Esophagus muscularis mucosa (tissue), 4 donors: ENCODE data around the gene BTN1A1. TPM values are rescaled to one million over a fixed set of nuclear protein-coding genes. Genes with fewer than 3 reads are reported as not detected.
A peak's percentile ranks its signal among the peaks of the same experiment; 100 is the strongest.

ENCODE experiments used
- DNase-seq: peaks from one replicate; pipeline ENCODE4 v3.0.0-alpha.2; 2017; ENCODE audit errors: extremely low spot score
- H3K27ac ChIP-seq, 4 donors: fragments of 200-600 bp; sonication (generic); replicated peaks in 1 of 4; 1 replicate in 3 of 4; 2 replicates in 1 of 4; pipeline ENCODE4 v1.5.1; 2016 to 2019; ENCODE audit warnings: mild to moderate bottlenecking in 1 of 4
- H3K27me3 ChIP-seq, 4 donors: fragments of 200-600 bp; sonication (generic); one replicate each; pipeline versions ENCODE4 v1.5.1 to v1.6.0; 2016 to 2019
- H3K36me3 ChIP-seq, 4 donors: fragments of 200-600 bp; sonication (generic); one replicate each; pipeline ENCODE4 v1.5.1; 2016 to 2019
- H3K4me1 ChIP-seq, 4 donors: fragments of 200-600 bp; sonication (generic); one replicate each; pipeline ENCODE4 v1.5.1; 2016 to 2019
- H3K4me3 ChIP-seq, 4 donors: fragments of 200-600 bp; sonication (generic); 1 replicate in 2 of 4; 2 replicates in 2 of 4; pipeline ENCODE4 v1.5.1; 2016 to 2019; ENCODE audit warnings: mild to moderate bottlenecking in 4 of 4, moderate library complexity in 1 of 4
- H3K9me3 ChIP-seq, 4 donors: fragments of 200-600 bp; sonication (generic); 1 replicate in 3 of 4; 2 replicates in 1 of 4; pipeline ENCODE4 v1.5.1; 2016 to 2019
- CTCF ChIP-seq, 3 experiments: fragments of 200-600 bp in 2 of 3; fragments of 450-650 bp in 1 of 3; sonication (generic) in 2 of 3; IDR thresholded peaks; one replicate each; pipeline ENCODE4 v1.5.1; 2017 to 2019; ENCODE audit warnings: antibody characterized with exemption in 3 of 3, mild to moderate bottlenecking in 2 of 3, moderate library complexity in 1 of 3
- EP300 ChIP-seq: sonication (generic); formaldehyde crosslinking; IDR thresholded peaks from one replicate; pipeline ENCODE4 v1.6.1; 2017; ENCODE audit warnings: antibody characterized with exemption
- POLR2A ChIP-seq: fragments of 450-650 bp; IDR thresholded peaks from one replicate; pipeline ENCODE4 v1.6.1; 2017; ENCODE audit warnings: antibody characterized with exemption, moderate library complexity, mild to moderate bottlenecking, low read depth
- POLR2AphosphoS5 ChIP-seq, 2 donors: sonication (generic); formaldehyde crosslinking; IDR thresholded peaks; one replicate each; pipeline ENCODE4 v1.6.1; 2017; ENCODE audit warnings: antibody characterized with exemption in 2 of 2
- WGBS: methylation state at CpG from one replicate; pipeline ENCODE4 v1.1.5; 2018; 5-methylcytosine and 5-hydroxymethylcytosine counted together
- intact Hi-C: fragments of 100-400 bp; cut with DNase I; formaldehyde crosslinking; loops from one replicate; pipeline ENCODE4 v1.15.1; 2023
- total RNA-seq, 4 donors: library from RNA; depleted of rRNA; stranded (reverse); fragments of >200 nt; gene quantifications; one replicate each; pipeline versions ENCODE4 v1.1.0 to v1.2.1, GENCODE V29; 2016

The BTN1A1 gene
- total RNA-seq, 4 donors from 2014 or later = not detected

GRCh38 chr6:26478985-26479278 lies 21.2 kb upstream of the BTN1A1 start:
- 72% methylated on average over 3 of the region's 3 CpGs for WGBS
- Histone ChIP-seq H3K27me3 (no peaks in the 10 kb centered on the region), H3K9me3 (no peaks in the 10 kb centered on the region), H3K27ac (peak overlapping the region in 1 of 4 donors; percentile 6), H3K4me1 (peaks cover 12 to 20% (median 16%) of the 10 kb centered on the region in 4 donors), H3K4me3 (no peak overlapping the region), H3K36me3 (no peaks in the 10 kb centered on the region)
- intact Hi-C loops = loop anchor here (5.0 kb wide), 1 partner anchor 38 kb away; no protein-coding TSS in a partner anchor
- no peak for DNase-seq
- TF ChIP-seq EP300 = no peak
- TF ChIP-seq CTCF (IDR thresholded peaks at IDR 0.05) = no peak
- no peak for TF ChIP-seq POLR2A
- no peak for TF ChIP-seq POLR2AphosphoS5 (IDR thresholded peaks at IDR 0.05)

DNA sequence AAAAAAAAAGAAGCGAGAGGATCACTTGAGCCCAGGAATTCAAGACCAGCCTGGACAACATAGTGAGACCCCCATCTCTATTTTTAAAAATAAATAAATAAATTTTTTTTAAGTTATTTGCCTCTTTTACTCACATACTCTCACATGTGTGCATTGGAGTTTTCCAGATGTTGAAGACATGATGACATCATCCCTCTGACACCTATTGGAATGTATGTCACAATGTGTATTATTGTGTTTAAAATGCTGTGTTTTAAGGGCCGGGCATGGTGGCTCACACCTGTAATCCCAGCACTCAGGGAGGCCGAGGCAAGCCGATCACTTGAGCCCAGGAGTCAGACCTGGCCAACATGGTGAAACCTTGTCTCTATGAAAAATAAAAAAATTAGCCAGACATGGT lies 17.8 kb upstream of the BTN1A1 start:
- intact Hi-C loops = no loop called here
- Histone ChIP-seq H3K4me1 (no peaks in the 10 kb centered on the region), H3K27me3 (no peaks in the 10 kb centered on the region), H3K27ac (no peak overlapping the region), H3K4me3 (no peak overlapping the region), H3K9me3 (no peaks in the 10 kb centered on the region), H3K36me3 (no peaks in the 10 kb centered on the region)
- DNase-seq = no peak
- 91% methylated on average over 4 of the region's 4 CpGs for WGBS
- TF ChIP-seq CTCF (IDR thresholded peaks at IDR 0.05) = no peak

DNA sequence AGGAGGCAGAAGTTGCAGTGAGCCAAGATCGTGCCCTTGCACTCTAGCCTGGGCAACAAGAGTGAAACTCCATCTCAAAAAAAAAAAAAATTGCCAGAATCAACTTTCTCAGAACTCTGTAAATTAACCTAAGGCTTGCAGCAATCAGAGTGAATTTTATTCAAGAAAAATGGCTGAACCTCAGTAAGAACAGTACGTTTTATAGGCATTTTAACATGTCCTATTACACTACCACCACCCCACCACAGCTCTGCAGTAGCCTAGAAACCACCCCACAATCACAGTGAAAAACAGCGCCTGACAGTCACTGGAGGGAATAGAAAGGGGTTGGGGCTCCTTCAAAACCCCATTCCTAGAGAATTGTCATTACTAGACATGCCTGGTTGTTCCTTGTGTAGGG lies 16.4 kb upstream of the BTN1A1 start:
- 89% methylated on average over 3 of the region's 3 CpGs for WGBS
- H3K4me3 ChIP-seq = no peak overlapping the region
- intact Hi-C loops = no loop called here
- H3K27me3 ChIP-seq = no peaks in the 10 kb centered on the region
- TF ChIP-seq EP300 = no peak
- TF ChIP-seq POLR2A = no peak
- TF ChIP-seq CTCF (IDR thresholded peaks at IDR 0.05) = no peak
- no peaks in the 10 kb centered on the region for H3K9me3 ChIP-seq
- no peaks in the 10 kb centered on the region for H3K4me1 ChIP-seq
- no peak overlapping the region for H3K27ac ChIP-seq
- no peak for DNase-seq
- no peaks in the 10 kb centered on the region for H3K36me3 ChIP-seq

DNA sequence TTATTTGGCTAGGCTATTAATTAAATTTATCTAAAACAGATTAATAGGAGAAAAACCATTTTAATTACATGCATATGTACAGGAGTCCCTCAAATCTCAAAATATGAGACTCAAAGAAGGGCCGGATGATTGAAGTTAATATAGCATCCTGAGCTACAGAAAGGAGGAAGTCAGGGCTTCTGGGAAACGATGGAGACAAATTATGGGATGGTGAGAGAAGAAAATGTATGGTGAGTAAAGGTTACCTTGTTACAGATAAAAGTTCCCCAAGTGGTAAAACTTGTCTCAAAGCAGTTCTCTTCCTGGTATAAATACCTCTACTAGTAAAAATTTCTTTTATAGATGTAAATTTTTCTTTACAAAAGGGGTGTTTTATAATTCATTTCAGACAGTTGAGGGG lies 15.9 kb upstream of the BTN1A1 start:
- Histone ChIP-seq H3K4me1 (no peaks in the 10 kb centered on the region), H3K9me3 (no peaks in the 10 kb centered on the region), H3K27ac (no peak overlapping the region), H3K36me3 (no peaks in the 10 kb centered on the region), H3K27me3 (no peaks in the 10 kb centered on the region), H3K4me3 (no peak overlapping the region)
- 76% methylated on average over 2 of the region's 2 CpGs for WGBS
- no peak for TF ChIP-seq POLR2A
- TF ChIP-seq CTCF (IDR thresholded peaks at IDR 0.05) = no peak
- TF ChIP-seq POLR2AphosphoS5 (IDR thresholded peaks at IDR 0.05) = no peak
- TF ChIP-seq EP300 = no peak
- intact Hi-C loops = no loop called here
- no peak for DNase-seq

DNA sequence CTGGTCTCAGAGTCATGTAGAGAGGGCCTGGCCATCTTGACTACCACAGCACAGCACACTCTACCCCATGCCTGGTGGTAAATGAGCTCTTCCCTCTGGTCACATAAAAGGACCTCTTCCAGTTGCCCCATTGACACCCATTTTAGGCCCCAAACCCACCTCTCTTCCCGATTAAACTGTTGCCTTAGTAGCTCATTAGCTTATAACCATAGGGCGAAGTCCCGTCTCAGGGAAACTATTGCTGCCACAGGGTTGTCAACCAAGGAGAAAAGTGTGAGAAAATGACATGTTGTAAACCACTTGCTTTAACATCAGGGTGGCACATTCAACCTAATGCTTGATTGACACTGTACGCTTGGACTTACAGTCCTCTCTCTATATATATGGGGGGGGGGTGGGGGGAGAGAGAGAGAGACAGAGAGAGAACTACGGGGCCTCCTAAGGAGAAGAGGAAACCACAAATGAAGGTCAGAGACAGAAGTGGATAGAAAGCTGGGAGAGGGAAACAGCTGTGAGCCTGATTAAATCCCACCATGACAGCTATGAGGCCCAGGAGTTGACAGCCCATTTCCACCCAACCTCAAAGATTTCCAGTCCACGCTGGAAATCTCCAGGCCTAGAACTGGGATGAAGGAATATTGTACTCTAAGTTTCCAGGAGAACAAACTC lies 14.9 kb upstream of the BTN1A1 start:
- H3K9me3 ChIP-seq = no peaks in the 10 kb centered on the region
- H3K27me3 ChIP-seq = no peaks in the 10 kb centered on the region
- intact Hi-C loops = no loop called here
- WGBS = 85% methylated on average over 6 of the region's 6 CpGs
- no peak for TF ChIP-seq EP300
- TF ChIP-seq POLR2A = no peak
- no peak for TF ChIP-seq CTCF (IDR thresholded peaks at IDR 0.05)
- no peak for TF ChIP-seq POLR2AphosphoS5 (IDR thresholded peaks at IDR 0.05)
- H3K36me3 ChIP-seq = no peaks in the 10 kb centered on the region
- H3K4me1 ChIP-seq = no peaks in the 10 kb centered on the region
- H3K4me3 ChIP-seq = no peak overlapping the region
- no peak for DNase-seq
- H3K27ac ChIP-seq = no peak overlapping the region
